Right lobe of liver (tissue), 4 donors: ENCODE data around the gene PPP6R1.

Experiments
- CTCF ChIP-seq, 4 donors: fragments of 200-600 bp in 3 of 4; fragments of 450-650 bp in 1 of 4; IDR thresholded peaks; one replicate each; pipeline versions ENCODE4 v1.5.1 to v1.8.0; 2016 to 2022; ENCODE audit warnings: antibody characterized with exemption in 4 of 4, mild to moderate bottlenecking in 2 of 4
- POLR2A ChIP-seq: fragments of 450-650 bp; IDR thresholded peaks from one replicate; pipeline ENCODE4 v1.6.1; 2017; ENCODE audit warnings: antibody characterized with exemption, mild to moderate bottlenecking
- donor health status: DM: no; HTN: no; CAD: no.
- donor health status: DM: no; HTN: no; CAD: no.
- donor health status: DM: no; HTN: yes; CAD: no.

DNA sequence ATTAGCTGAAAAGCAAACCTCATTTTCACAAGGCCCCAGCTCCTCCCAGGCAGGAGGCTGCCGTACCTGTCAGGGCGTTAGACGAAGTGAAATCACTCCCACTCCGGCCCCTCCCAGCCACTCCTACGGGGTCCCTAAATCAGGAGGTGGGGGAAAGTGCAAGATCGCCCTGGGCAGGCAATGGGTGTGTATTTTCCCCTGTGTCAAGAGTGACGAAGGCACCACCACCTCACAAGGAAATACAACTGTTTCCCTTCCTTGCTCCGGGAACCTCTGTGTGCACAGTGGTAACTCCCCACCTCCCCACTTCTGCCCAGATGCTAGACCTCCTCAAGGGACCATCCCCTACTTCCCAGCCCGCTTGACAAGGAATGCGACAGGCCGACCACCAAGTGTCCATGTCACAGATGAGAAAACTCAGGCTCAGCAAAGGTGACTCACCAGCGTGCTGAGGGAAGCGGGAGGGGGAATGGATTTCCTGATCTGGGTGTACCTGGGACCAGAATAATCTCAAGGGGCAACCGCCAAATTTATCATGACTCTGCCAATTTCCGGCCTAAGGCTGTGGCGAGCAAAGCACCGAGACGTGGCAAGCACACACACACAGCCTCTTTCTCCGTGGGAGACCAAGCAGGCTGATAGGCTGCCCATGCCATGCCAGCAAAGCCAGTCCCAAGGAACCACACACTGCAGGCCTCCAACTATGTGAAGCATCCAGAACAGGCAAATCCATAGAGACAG is 7.3 kb downstream of the PPP6R1 start:
- no peak for TF ChIP-seq CTCF (IDR thresholded peaks at IDR 0.05)
- no peak for TF ChIP-seq POLR2A
